ENCODE measurements around the gene RASIP1.
"Not testable (repeated sequence)": the region's sequence is repeated elsewhere in the genome, so short reads cannot be mapped to it uniquely, and the experiment has no call there.

Gene RASIP1, protein sequence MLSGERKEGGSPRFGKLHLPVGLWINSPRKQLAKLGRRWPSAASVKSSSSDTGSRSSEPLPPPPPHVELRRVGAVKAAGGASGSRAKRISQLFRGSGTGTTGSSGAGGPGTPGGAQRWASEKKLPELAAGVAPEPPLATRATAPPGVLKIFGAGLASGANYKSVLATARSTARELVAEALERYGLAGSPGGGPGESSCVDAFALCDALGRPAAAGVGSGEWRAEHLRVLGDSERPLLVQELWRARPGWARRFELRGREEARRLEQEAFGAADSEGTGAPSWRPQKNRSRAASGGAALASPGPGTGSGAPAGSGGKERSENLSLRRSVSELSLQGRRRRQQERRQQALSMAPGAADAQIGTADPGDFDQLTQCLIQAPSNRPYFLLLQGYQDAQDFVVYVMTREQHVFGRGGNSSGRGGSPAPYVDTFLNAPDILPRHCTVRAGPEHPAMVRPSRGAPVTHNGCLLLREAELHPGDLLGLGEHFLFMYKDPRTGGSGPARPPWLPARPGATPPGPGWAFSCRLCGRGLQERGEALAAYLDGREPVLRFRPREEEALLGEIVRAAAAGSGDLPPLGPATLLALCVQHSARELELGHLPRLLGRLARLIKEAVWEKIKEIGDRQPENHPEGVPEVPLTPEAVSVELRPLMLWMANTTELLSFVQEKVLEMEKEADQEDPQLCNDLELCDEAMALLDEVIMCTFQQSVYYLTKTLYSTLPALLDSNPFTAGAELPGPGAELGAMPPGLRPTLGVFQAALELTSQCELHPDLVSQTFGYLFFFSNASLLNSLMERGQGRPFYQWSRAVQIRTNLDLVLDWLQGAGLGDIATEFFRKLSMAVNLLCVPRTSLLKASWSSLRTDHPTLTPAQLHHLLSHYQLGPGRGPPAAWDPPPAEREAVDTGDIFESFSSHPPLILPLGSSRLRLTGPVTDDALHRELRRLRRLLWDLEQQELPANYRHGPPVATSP
- total RNA-seq = 0.39 to 1.4 (median 1.1) reads per million in 3 donors

DNA sequence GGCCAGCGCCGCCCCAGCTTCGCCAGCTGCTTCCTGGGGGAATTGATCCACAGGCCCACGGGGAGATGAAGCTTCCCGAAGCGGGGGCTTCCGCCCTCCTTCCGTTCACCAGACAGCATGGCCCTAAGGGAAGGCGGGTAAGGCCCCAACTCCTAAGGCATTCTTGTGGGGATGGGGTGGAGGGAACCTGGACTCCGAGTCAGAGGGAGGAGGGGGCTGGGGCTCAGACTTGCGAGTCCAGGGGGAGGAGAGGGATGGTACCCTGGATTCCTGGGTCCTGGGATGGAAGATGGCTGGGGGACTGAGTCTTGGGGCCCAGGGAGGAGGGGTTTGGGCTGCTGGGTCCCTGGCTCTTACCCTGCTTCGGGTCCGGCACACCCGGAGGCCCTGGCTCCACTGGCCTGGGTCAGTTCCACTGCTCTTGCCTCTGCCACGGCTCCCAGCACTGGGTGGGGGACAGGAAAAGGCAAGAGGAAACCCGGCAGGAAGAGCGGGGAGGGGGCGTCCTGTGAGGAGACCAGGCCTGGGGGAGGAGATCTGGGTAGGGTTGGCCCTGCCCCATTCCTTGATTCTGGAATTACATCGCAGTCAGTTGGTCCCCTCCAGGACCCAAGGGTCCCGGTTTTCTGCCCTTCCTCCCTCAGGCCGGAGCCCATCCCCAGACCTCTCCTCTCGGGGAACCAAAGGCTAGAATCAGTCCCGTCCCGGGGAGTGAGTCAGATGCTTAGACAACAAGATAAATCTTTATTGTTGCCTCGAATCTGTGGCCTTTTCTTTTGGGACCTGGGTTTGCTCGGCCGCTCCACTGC, at the start of gene RASIP1:
TSS of gene RASIP1 (minus strand) at position 447 of the 809 bp plus-strand sequence. CDS start at position 119, 328 bp downstream.
- H3K9me3 ChIP-seq (ENCODE audit: control insufficient read depth, low read length) = no peaks in the 10 kb centered on the region
- H3K4me1 ChIP-seq (ENCODE audit: control insufficient read depth, insufficient read depth, low read length, poor library complexity, severe bottlenecking) = peaks cover 20% of the 10 kb centered on the region
- H3K36me3 ChIP-seq (ENCODE audit: control insufficient read depth, insufficient read depth, low read length) = no peaks in the 10 kb centered on the region
- DNase-seq = no peak
- H3K27me3 ChIP-seq (replicated peaks; ENCODE audit: control insufficient read depth, insufficient read depth, low read length, poor library complexity, severe bottlenecking) = no peaks in the 10 kb centered on the region
- H3K4me3 ChIP-seq (ENCODE audit: insufficient read depth, low read depth, low read length, poor library complexity, severe bottlenecking) = peak within 1 kb of the TSS; percentile 66
- no peak within 1 kb of the TSS for H3K27ac ChIP-seq (ENCODE audit: insufficient read depth, low read length, poor library complexity, severe bottlenecking)

DNA sequence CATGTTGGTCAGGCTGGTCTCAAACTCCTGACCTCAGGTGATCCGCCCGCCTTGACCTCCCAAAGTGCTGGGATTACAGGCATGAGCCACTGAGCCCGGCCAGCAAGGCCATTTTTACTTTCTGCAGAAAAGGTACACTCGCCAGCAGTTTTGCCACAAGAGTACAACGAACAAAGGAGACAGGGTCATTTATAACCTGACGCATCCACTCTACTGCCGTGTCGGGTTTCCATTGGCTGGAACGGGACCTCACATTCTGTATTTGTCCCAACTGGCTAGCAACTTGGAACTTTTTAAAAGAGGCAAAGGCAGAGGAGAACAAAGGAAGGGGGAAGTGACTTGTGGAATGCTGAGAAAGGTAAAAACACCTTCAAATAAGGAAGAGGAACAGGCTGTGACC, 46.9 kb upstream of the RASIP1 start:
- H3K4me3 ChIP-seq (ENCODE audit: insufficient read depth, low read depth, low read length, poor library complexity, severe bottlenecking); H3K9me3 ChIP-seq (ENCODE audit: control insufficient read depth, low read length); DNase-seq; H3K27me3 ChIP-seq (replicated peaks; ENCODE audit: control insufficient read depth, insufficient read depth, low read length, poor library complexity, severe bottlenecking); H3K36me3 ChIP-seq (ENCODE audit: control insufficient read depth, insufficient read depth, low read length); H3K4me1 ChIP-seq (ENCODE audit: control insufficient read depth, insufficient read depth, low read length, poor library complexity, severe bottlenecking); H3K27ac ChIP-seq (ENCODE audit: insufficient read depth, low read length, poor library complexity, severe bottlenecking): not testable (repeated sequence)

DNA sequence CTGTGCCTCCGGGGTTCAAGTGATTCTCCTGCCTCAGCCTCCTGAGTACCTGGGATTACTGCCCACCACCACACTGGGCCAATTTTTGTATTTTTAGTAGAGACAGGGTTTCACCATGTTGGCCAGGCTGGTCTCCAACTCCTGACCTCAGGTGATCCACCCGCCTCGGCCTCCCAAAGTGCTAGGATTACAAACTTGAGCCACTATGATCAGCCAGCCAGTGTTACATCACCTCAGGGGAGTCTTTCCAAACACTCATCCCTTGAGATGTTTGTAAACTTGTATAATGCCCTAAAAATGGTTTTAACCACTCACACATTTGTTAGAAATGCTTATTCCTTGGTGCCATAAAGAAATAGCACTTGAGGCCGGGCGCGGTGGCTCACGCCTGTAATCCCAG, 46.0 kb upstream of the RASIP1 start:
- H3K9me3 ChIP-seq (ENCODE audit: control insufficient read depth, low read length); H3K4me1 ChIP-seq (ENCODE audit: control insufficient read depth, insufficient read depth, low read length, poor library complexity, severe bottlenecking); H3K27me3 ChIP-seq (replicated peaks; ENCODE audit: control insufficient read depth, insufficient read depth, low read length, poor library complexity, severe bottlenecking); DNase-seq; H3K4me3 ChIP-seq (ENCODE audit: insufficient read depth, low read depth, low read length, poor library complexity, severe bottlenecking); H3K36me3 ChIP-seq (ENCODE audit: control insufficient read depth, insufficient read depth, low read length); H3K27ac ChIP-seq (ENCODE audit: insufficient read depth, low read length, poor library complexity, severe bottlenecking): not testable (repeated sequence)

DNA sequence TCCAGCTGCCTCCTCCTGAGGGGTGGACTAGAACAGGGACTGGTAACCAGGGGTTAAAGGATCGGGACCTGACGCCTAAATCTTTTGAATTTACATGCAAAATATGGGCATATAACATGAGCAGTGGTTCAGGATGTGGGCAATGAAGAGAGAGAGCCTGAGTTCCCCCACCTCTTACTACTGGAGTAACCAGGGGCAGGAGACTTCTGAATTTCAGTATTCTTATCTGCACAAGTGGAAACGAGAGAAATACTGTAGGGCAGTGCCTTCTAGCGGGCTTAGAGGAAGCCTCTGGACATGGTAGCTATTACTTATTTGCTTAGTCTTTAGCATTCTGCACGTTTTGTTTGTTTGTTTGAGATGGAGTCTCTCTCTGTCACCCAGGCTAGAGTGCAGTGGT, 44.1 kb upstream of the RASIP1 start:
- Histone ChIP-seq H3K36me3 (ENCODE audit: control insufficient read depth, insufficient read depth, low read length) (no peaks in the 10 kb centered on the region), H3K4me1 (ENCODE audit: control insufficient read depth, insufficient read depth, low read length, poor library complexity, severe bottlenecking) (peaks cover 3% of the 10 kb centered on the region), H3K27ac (ENCODE audit: insufficient read depth, low read length, poor library complexity, severe bottlenecking) (no peak overlapping the region), H3K4me3 (ENCODE audit: insufficient read depth, low read depth, low read length, poor library complexity, severe bottlenecking) (no peak overlapping the region), H3K27me3 (replicated peaks; ENCODE audit: control insufficient read depth, insufficient read depth, low read length, poor library complexity, severe bottlenecking) (peaks cover 4% of the 10 kb centered on the region), H3K9me3 (ENCODE audit: control insufficient read depth, low read length) (no peaks in the 10 kb centered on the region)
- no peak for DNase-seq

DNA sequence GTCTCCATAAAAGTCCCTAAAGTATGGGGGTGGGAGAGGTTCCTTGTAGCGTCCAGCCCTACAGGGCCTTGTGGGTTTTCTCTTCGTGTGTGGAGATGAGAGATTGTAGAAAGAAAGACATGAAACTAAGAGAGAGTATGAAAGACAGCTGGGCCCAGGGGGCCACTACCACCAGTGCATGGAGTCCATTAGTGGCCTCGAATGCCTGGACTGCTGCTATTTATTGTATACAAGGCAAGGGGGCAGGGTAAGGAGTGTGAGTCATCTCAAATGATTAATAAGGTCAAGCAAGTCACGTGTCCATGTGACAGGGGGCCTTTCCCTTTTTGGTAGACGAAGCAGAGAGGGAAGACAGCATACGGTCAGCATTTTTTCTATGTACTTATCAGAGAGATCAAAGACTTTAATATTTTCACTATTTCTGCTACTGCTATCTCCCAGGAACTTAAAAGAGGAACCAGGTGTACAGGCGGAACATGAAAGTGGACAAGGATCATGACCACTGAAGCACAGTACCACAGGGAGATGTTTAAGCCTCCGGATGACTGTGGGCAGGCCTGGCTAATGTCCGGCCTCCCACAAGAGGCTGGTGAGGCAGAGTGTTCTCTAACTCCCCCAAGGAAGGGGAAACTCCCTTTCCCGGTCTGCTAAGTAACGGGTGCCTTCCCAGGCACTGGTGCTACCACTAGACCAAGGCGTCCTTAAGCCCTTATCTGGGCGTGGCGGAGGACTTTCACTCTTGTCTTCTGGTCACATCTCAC, 40.4 kb upstream of the RASIP1 start:
- DNase-seq = no peak
- H3K36me3 ChIP-seq (ENCODE audit: control insufficient read depth, insufficient read depth, low read length) = no peaks in the 10 kb centered on the region
- H3K27ac ChIP-seq (ENCODE audit: insufficient read depth, low read length, poor library complexity, severe bottlenecking) = no peak overlapping the region
- no peak overlapping the region for H3K4me3 ChIP-seq (ENCODE audit: insufficient read depth, low read depth, low read length, poor library complexity, severe bottlenecking)
- peaks cover 3% of the 10 kb centered on the region for H3K4me1 ChIP-seq (ENCODE audit: control insufficient read depth, insufficient read depth, low read length, poor library complexity, severe bottlenecking)
- H3K27me3 ChIP-seq (replicated peaks; ENCODE audit: control insufficient read depth, insufficient read depth, low read length, poor library complexity, severe bottlenecking) = peaks cover 4% of the 10 kb centered on the region
- no peaks in the 10 kb centered on the region for H3K9me3 ChIP-seq (ENCODE audit: control insufficient read depth, low read length)

DNA sequence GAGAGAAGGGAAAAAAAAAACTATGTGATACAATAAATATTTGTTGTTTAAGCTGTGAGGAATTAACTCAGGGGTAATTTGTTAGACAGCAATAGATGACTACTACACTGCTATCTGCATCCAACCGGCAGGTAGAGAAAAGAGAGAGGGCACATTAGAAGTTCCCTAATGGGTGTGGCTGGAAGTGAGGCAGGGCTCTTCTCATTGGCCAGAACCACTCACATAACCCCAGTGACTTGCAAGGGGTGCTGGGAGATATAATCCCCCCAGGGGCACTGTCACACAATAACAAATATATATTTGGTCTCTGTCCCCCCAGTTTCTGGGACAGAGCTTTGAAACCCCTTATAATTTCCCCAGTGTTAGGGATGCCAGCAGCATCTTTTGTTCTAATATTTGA, 39.2 kb upstream of the RASIP1 start:
- Histone ChIP-seq H3K27me3 (replicated peaks; ENCODE audit: control insufficient read depth, insufficient read depth, low read length, poor library complexity, severe bottlenecking) (peaks cover 4% of the 10 kb centered on the region), H3K27ac (ENCODE audit: insufficient read depth, low read length, poor library complexity, severe bottlenecking) (no peak overlapping the region), H3K4me1 (ENCODE audit: control insufficient read depth, insufficient read depth, low read length, poor library complexity, severe bottlenecking) (peaks cover 3% of the 10 kb centered on the region), H3K4me3 (ENCODE audit: insufficient read depth, low read depth, low read length, poor library complexity, severe bottlenecking) (no peak overlapping the region), H3K36me3 (ENCODE audit: control insufficient read depth, insufficient read depth, low read length) (no peaks in the 10 kb centered on the region), H3K9me3 (ENCODE audit: control insufficient read depth, low read length) (no peaks in the 10 kb centered on the region)
- no peak for DNase-seq

DNA sequence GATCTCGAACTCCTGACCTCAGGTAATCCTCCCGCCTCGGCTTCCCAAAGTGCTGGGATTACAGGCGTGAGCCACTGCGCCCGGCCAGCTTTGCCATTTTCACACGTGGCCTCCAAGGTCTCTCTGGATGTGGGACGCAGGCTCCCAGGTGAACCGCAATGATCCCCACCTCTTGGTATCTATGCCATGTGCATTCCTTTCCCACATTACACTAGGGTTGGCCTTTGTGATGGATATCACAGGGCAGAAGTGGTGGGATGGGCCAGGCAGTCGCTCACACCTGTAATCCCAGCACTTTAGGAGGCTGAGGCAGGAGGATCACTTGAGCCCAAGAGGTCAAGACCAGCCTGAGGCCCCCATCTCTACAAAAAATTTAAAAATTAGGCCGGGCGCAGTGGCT, 37.3 kb upstream of the RASIP1 start:
- Histone ChIP-seq H3K9me3 (ENCODE audit: control insufficient read depth, low read length) (no peaks in the 10 kb centered on the region), H3K27ac (ENCODE audit: insufficient read depth, low read length, poor library complexity, severe bottlenecking) (no peak overlapping the region), H3K36me3 (ENCODE audit: control insufficient read depth, insufficient read depth, low read length) (no peaks in the 10 kb centered on the region), H3K4me3 (ENCODE audit: insufficient read depth, low read depth, low read length, poor library complexity, severe bottlenecking) (no peak overlapping the region), H3K27me3 (replicated peaks; ENCODE audit: control insufficient read depth, insufficient read depth, low read length, poor library complexity, severe bottlenecking) (no peaks in the 10 kb centered on the region), H3K4me1 (ENCODE audit: control insufficient read depth, insufficient read depth, low read length, poor library complexity, severe bottlenecking) (peaks cover 3% of the 10 kb centered on the region)
- no peak for DNase-seq

DNA sequence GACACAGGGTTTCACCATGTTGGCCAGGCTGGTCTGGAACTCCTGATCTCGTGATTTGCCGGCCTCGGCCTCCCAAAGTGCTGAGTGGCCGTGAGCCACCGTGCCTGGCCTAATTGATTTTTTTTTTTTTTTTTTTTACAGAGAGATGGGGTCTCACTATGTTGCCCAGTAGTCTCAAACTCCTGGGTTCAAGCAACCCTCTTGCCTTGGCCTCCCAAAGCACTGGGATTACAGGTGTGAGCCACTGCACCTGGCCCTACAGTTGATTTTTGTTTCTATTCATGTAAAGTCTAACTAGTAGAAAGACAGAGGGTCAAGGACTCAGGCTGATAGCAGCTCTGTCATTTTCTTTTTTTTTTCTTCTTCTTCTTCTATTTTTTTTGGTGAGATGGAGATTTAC, 36.7 kb upstream of the RASIP1 start:
- no peak for DNase-seq

DNA sequence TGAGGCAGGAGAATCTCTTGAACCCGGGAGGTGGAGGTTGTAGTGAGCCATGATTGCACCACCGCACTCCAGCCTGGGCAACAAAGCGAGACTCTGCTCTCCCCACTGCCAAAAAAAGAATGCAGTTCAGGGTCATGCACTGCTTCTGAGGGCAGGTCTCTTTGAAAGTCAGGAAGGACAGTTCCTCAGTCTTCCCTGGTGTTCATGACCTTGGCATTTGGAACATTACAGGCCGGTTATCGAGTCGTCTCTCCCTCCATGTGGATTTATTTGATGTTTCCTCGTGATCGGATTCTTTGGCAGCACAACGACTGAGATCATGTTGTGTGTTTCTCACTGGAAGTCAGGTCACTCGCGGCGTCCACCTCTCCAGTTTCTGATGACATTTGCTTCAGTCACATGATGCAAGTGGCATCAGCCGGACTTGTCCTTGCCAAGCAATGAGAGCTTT, 32.1 kb upstream of the RASIP1 start:
- Histone ChIP-seq H3K4me1 (ENCODE audit: control insufficient read depth, insufficient read depth, low read length, poor library complexity, severe bottlenecking) (no peaks in the 10 kb centered on the region), H3K4me3 (ENCODE audit: insufficient read depth, low read depth, low read length, poor library complexity, severe bottlenecking) (no peak overlapping the region)

More for the DNA sequence above, 36.7 kb upstream of the RASIP1 start:
- H3K36me3 ChIP-seq (ENCODE audit: control insufficient read depth, insufficient read depth, low read length) = no peaks in the 10 kb centered on the region
- no peaks in the 10 kb centered on the region for H3K9me3 ChIP-seq (ENCODE audit: control insufficient read depth, low read length)
- H3K4me1 ChIP-seq (ENCODE audit: control insufficient read depth, insufficient read depth, low read length, poor library complexity, severe bottlenecking) = no peaks in the 10 kb centered on the region
- no peak overlapping the region for H3K27ac ChIP-seq (ENCODE audit: insufficient read depth, low read length, poor library complexity, severe bottlenecking)
- no peaks in the 10 kb centered on the region for H3K27me3 ChIP-seq (replicated peaks; ENCODE audit: control insufficient read depth, insufficient read depth, low read length, poor library complexity, severe bottlenecking)
- H3K4me3 ChIP-seq (ENCODE audit: insufficient read depth, low read depth, low read length, poor library complexity, severe bottlenecking) = no peak overlapping the region

More for the DNA sequence above, 32.1 kb upstream of the RASIP1 start:
- H3K9me3 ChIP-seq (ENCODE audit: control insufficient read depth, low read length) = no peaks in the 10 kb centered on the region
- H3K27ac ChIP-seq (ENCODE audit: insufficient read depth, low read length, poor library complexity, severe bottlenecking) = no peak overlapping the region
- no peaks in the 10 kb centered on the region for H3K27me3 ChIP-seq (replicated peaks; ENCODE audit: control insufficient read depth, insufficient read depth, low read length, poor library complexity, severe bottlenecking)
- DNase-seq = no peak
- H3K36me3 ChIP-seq (ENCODE audit: control insufficient read depth, insufficient read depth, low read length) = no peaks in the 10 kb centered on the region
